Activated T-helper 2 cell treated with anti-CD3 and anti-CD28 coated beads, Interferon-gamma antibody, Interleukin-2, Interleukin-4, amounts not matched to agents 10 μg/mL and 5 μg/mL and 100 μg/mL, durations not matched to agents 14 hours and 24 hours and 36 hours (primary cell): Measurements from ENCODE around the gene ZNF536. TPM values are rescaled to one million over a fixed set of nuclear protein-coding genes. Genes with fewer than 3 reads are reported as not detected.

Experiments used
- DNase-seq: peaks from one replicate; pipeline ENCODE4 v3.0.0; 2021; ENCODE audit warnings: low spot score
- H3K27ac Mint-ChIP-seq: one replicate; pipeline ENCODE4 v1.8.0; 2021; ENCODE audit warnings: mixed read lengths
- H3K27me3 Mint-ChIP-seq: one replicate; pipeline ENCODE4 v1.8.0; 2021; ENCODE audit warnings: low read depth, mixed read lengths
- H3K36me3 Mint-ChIP-seq: one replicate; pipeline ENCODE4 v1.8.0; 2021; ENCODE audit warnings: low read depth, mixed read lengths
- H3K4me1 Mint-ChIP-seq: one replicate; pipeline ENCODE4 v1.8.0; 2021; ENCODE audit warnings: low read depth, mixed read lengths
- H3K4me3 Mint-ChIP-seq: one replicate; pipeline ENCODE4 v1.8.0; 2021; ENCODE audit warnings: low read depth, mild to moderate bottlenecking, moderate library complexity, mixed read lengths
- H3K9me3 Mint-ChIP-seq: one replicate; pipeline ENCODE4 v1.8.0; 2021; ENCODE audit warnings: mixed read lengths
- intact Hi-C: fragments of 100-400 bp; cut with micrococcal nuclease; formaldehyde crosslinking; loops from one replicate; pipeline ENCODE4 v1.15.1; 2023
- total RNA-seq: library from RNA; stranded (reverse); gene quantifications from 2 replicates; pipeline ENCODE4 v1.2.3, GENCODE V29; 2022

The ZNF536 gene
- total RNA-seq, 1 donor from 2014 or later: not detected

- no peaks in the 10 kb centered on the region for H3K36me3 Mint-ChIP-seq
- H3K9me3 Mint-ChIP-seq: no peaks in the 10 kb centered on the region
- no peaks in the 10 kb centered on the region for H3K4me1 Mint-ChIP-seq
- no peaks in the 10 kb centered on the region for H3K27me3 Mint-ChIP-seq
- no peak overlapping the region for H3K27ac Mint-ChIP-seq
- DNase-seq: no peak
- intact Hi-C loops: no loop called here
- H3K4me3 Mint-ChIP-seq: no peak overlapping the region
Observed at GRCh38 chr19:30426864-30427263, 54.7 kb downstream of the ZNF536 start.

- Mint-ChIP-seq H3K27ac (no peak overlapping the region), H3K27me3 (no peaks in the 10 kb centered on the region), H3K4me3 (no peak overlapping the region), H3K9me3 (no peaks in the 10 kb centered on the region), H3K36me3 (no peaks in the 10 kb centered on the region), H3K4me1 (no peaks in the 10 kb centered on the region)
- intact Hi-C loops: no loop called here
- DNase-seq: no peak
Observed at GRCh38 chr19:30428092-30428680, 56.0 kb downstream of the ZNF536 start.

- H3K9me3 Mint-ChIP-seq: no peaks in the 10 kb centered on the region
Observed at GRCh38 chr19:30428844-30429243, 56.7 kb downstream of the ZNF536 start.

GRCh38 chr19:30430206-30430734 is 58.1 kb downstream of the ZNF536 start:
- H3K36me3 Mint-ChIP-seq: no peaks in the 10 kb centered on the region
- no peak overlapping the region for H3K27ac Mint-ChIP-seq
- no peaks in the 10 kb centered on the region for H3K27me3 Mint-ChIP-seq
- intact Hi-C loops: no loop called here
- H3K9me3 Mint-ChIP-seq: no peaks in the 10 kb centered on the region
- H3K4me3 Mint-ChIP-seq: no peak overlapping the region
- DNase-seq: no peak
- no peaks in the 10 kb centered on the region for H3K4me1 Mint-ChIP-seq

More at GRCh38 chr19:30428844-30429243, 56.7 kb downstream of the ZNF536 start:
- no peak for DNase-seq
- Mint-ChIP-seq H3K27ac (no peak overlapping the region), H3K4me1 (no peaks in the 10 kb centered on the region), H3K36me3 (no peaks in the 10 kb centered on the region), H3K27me3 (no peaks in the 10 kb centered on the region), H3K4me3 (no peak overlapping the region)
- intact Hi-C loops: no loop called here

- Mint-ChIP-seq H3K4me1 (no peaks in the 10 kb centered on the region), H3K27ac (no peak overlapping the region), H3K9me3 (no peaks in the 10 kb centered on the region), H3K36me3 (no peaks in the 10 kb centered on the region), H3K27me3 (no peaks in the 10 kb centered on the region), H3K4me3 (no peak overlapping the region)
- intact Hi-C loops: no loop called here
- DNase-seq: no peak
Observed at GRCh38 chr19:30431591-30431990, 59.4 kb downstream of the ZNF536 start.

- H3K4me1 Mint-ChIP-seq: no peaks in the 10 kb centered on the region
- H3K4me3 Mint-ChIP-seq: no peak overlapping the region
- no peak for DNase-seq
- H3K9me3 Mint-ChIP-seq: no peaks in the 10 kb centered on the region
- intact Hi-C loops: no loop called here
- H3K27me3 Mint-ChIP-seq: no peaks in the 10 kb centered on the region
- no peaks in the 10 kb centered on the region for H3K36me3 Mint-ChIP-seq
- no peak overlapping the region for H3K27ac Mint-ChIP-seq
Observed at GRCh38 chr19:30434797-30435594, 62.8 kb downstream of the ZNF536 start.

GRCh38 chr19:30437869-30438268 is 65.7 kb downstream of the ZNF536 start:
- intact Hi-C loops: no loop called here
- no peak overlapping the region for H3K27ac Mint-ChIP-seq
- no peaks in the 10 kb centered on the region for H3K9me3 Mint-ChIP-seq
- H3K27me3 Mint-ChIP-seq: no peaks in the 10 kb centered on the region
- DNase-seq: no peak
- H3K36me3 Mint-ChIP-seq: no peaks in the 10 kb centered on the region
- no peak overlapping the region for H3K4me3 Mint-ChIP-seq
- no peaks in the 10 kb centered on the region for H3K4me1 Mint-ChIP-seq

- H3K9me3 Mint-ChIP-seq: no peaks in the 10 kb centered on the region
- no peaks in the 10 kb centered on the region for H3K36me3 Mint-ChIP-seq
- H3K4me1 Mint-ChIP-seq: no peaks in the 10 kb centered on the region
- H3K27me3 Mint-ChIP-seq: no peaks in the 10 kb centered on the region
- intact Hi-C loops: no loop called here
- DNase-seq: no peak
- no peak overlapping the region for H3K27ac Mint-ChIP-seq
- no peak overlapping the region for H3K4me3 Mint-ChIP-seq
Observed at GRCh38 chr19:30439310-30439709, 67.1 kb downstream of the ZNF536 start.

GRCh38 chr19:30441011-30441410 is 68.8 kb downstream of the ZNF536 start:
- H3K4me3 Mint-ChIP-seq: no peak overlapping the region
- intact Hi-C loops: no loop called here
- no peak overlapping the region for H3K27ac Mint-ChIP-seq
- H3K4me1 Mint-ChIP-seq: no peaks in the 10 kb centered on the region
- no peaks in the 10 kb centered on the region for H3K36me3 Mint-ChIP-seq
- H3K27me3 Mint-ChIP-seq: no peaks in the 10 kb centered on the region
- DNase-seq: no peak
- H3K9me3 Mint-ChIP-seq: no peaks in the 10 kb centered on the region

GRCh38 chr19:30442674-30443073 is 70.5 kb downstream of the ZNF536 start:
- intact Hi-C loops: no loop called here
- Mint-ChIP-seq H3K4me3 (no peak overlapping the region), H3K27ac (no peak overlapping the region), H3K4me1 (no peaks in the 10 kb centered on the region), H3K9me3 (no peaks in the 10 kb centered on the region), H3K27me3 (no peaks in the 10 kb centered on the region), H3K36me3 (no peaks in the 10 kb centered on the region)
- no peak for DNase-seq

- Mint-ChIP-seq H3K27me3 (no peaks in the 10 kb centered on the region), H3K4me3 (no peak overlapping the region), H3K27ac (no peak overlapping the region), H3K4me1 (no peaks in the 10 kb centered on the region), H3K36me3 (no peaks in the 10 kb centered on the region), H3K9me3 (no peaks in the 10 kb centered on the region)
- intact Hi-C loops: no loop called here
- DNase-seq: no peak
Observed at GRCh38 chr19:30443531-30444252, 71.5 kb downstream of the ZNF536 start.

- intact Hi-C loops: no loop called here
- H3K9me3 Mint-ChIP-seq: no peaks in the 10 kb centered on the region
- H3K36me3 Mint-ChIP-seq: no peaks in the 10 kb centered on the region
- no peak for DNase-seq
- H3K4me3 Mint-ChIP-seq: no peak overlapping the region
- H3K4me1 Mint-ChIP-seq: no peaks in the 10 kb centered on the region
- H3K27ac Mint-ChIP-seq: no peak overlapping the region
- H3K27me3 Mint-ChIP-seq: peaks cover 2% of the 10 kb centered on the region
Observed at GRCh38 chr19:30444253-30444671, 72.1 kb downstream of the ZNF536 start.
